ENCODE measurements around the gene ACTL8. TPM values are rescaled to one million over a fixed set of nuclear protein-coding genes. Genes with fewer than 3 reads are reported as not detected.

Gene ACTL8
- total and polyA plus RNA-seq, 2 experiments from 2014 or later, result 0.38 to 0.71 TPM

GRCh38 chr1:17746920-17747319, 8.2 kb upstream of the ACTL8 start:
- no peaks in the 10 kb centered on the region for H4K20me1 ChIP-seq (replicated peaks; ENCODE audit: insufficient read depth)
- peaks cover 4% of the 10 kb centered on the region; the same call in 1 of the 3 replicates for H3K4me1 Mint-ChIP-seq
- no peak overlapping the region for H2AFZ ChIP-seq
- no peak overlapping the region for H3K4me2 ChIP-seq
- no peaks in the 10 kb centered on the region for H3F3A ChIP-seq (replicated peaks; ENCODE audit: low read depth)
- peaks cover 1% of the 10 kb centered on the region; the same call in 1 of the 3 replicates for H3K9me3 Mint-ChIP-seq
- no peak overlapping the region for H3K27ac Mint-ChIP-seq
- no peaks in the 10 kb centered on the region for H3K79me2 ChIP-seq (replicated peaks; ENCODE audit: insufficient read depth)
- no peak overlapping the region for H3K4me3 Mint-ChIP-seq
- H3K36me3 ChIP-seq (ENCODE audit: insufficient read depth), result no peaks in the 10 kb centered on the region; the same call in 1 of the 2 replicates
- ATAC-seq (no peak), DNase-seq (ENCODE audit: low spot score) (no peak)
- H3K4me1 ChIP-seq (ENCODE audit: insufficient read depth), result no peaks in the 10 kb centered on the region
- H3K27me3 Mint-ChIP-seq (ENCODE audit: insufficient read depth, low read depth, poor library complexity), result peaks cover 1% of the 10 kb centered on the region
- H3K27ac ChIP-seq (ENCODE audit: low read depth), result no peak overlapping the region
- TF ChIP-seq CTCF (conservative IDR thresholded peaks at IDR 0.05; ENCODE audit: low read depth in 2 of 2), result peak in 1 of 2 experiments; percentile 26; a peak in 2 of 4 replicates
- TF ChIP-seq REST (IDR thresholded peaks at IDR 0.05; ENCODE audit: unreplicated experiment), result no peak
- TF ChIP-seq ZNF462 (CRISPR knock-in tag; IDR thresholded peaks at IDR 0.05), result no peak
- TF ChIP-seq ZNF114 (CRISPR knock-in tag; IDR thresholded peaks at IDR 0.05), result no peak
- no peak for TF ChIP-seq POLR2AphosphoS5 (IDR thresholded peaks at IDR 0.05; ENCODE audit: low read depth)
- no peak for TF ChIP-seq NANOG (IDR thresholded peaks at IDR 0.05; ENCODE audit: borderline replicate concordance)
- no peaks in the 10 kb centered on the region for H3K27me3 ChIP-seq (ENCODE audit: insufficient read depth)
- no peak overlapping the region for H3K4me3 ChIP-seq
- no peaks in the 10 kb centered on the region for H3K36me3 Mint-ChIP-seq (ENCODE audit: low read depth)
- peaks cover 3% of the 10 kb centered on the region; the same call in 1 of the 2 replicates for H3K9me2 ChIP-seq (ENCODE audit: insufficient read depth)
